HTERT RPE-1 (cell line): ENCODE data around the gene SEMA3B.
"Not testable (repeated sequence)": the region's sequence is repeated elsewhere in the genome, so short reads cannot be mapped to it uniquely, and the experiment has no call there.

ENCODE experiments used
- in situ Hi-C: fragments of 300-500 bp; cut with MboI; formaldehyde crosslinking; loops from 4 replicates; pipeline ENCODE4 v1.14.3; 2020; ENCODE audit warnings: low sequenced_read_pairs

The SEMA3B gene

DNA sequence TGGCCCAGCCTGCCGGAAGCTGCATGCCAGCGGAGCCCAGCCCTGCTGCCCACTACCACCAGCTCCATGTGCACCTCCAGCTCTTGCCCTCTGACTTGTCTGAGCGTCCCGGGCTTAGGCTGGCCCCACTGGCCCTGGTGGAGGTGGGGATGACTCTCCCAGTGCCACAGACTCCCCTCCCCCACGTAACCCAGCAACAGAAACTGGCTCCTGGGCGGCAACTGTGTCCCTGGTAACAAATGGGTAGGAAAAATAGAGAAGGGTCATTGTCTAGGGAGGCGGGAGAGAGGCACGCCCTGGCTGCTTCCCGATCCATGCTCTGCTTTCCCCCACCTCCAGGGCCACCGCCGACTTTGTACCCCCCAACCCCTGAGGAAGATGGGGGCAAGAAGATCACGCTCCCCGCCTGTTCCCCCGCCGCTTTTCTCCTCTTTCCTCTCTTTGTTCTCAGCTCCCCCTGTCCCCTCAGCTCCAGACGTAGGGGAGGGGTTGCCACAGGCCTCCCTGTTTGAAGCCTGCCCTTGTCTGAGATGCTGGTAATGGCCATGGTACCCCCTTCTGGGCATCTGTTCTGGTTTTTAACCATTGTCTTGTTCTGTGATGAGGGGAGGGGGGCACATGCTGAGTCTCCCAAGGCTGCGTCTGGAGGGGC lies 10.8 kb upstream of the SEMA3B start:
- in situ Hi-C loops, result no loop called here

- in situ Hi-C loops, result no loop called here
Measured at GRCh38 chr3:50258979-50259378, 10.0 kb upstream of the SEMA3B start.

GRCh38 chr3:50259432-50260026 lies 9.4 kb upstream of the SEMA3B start:
- in situ Hi-C loops, result no loop called here

DNA sequence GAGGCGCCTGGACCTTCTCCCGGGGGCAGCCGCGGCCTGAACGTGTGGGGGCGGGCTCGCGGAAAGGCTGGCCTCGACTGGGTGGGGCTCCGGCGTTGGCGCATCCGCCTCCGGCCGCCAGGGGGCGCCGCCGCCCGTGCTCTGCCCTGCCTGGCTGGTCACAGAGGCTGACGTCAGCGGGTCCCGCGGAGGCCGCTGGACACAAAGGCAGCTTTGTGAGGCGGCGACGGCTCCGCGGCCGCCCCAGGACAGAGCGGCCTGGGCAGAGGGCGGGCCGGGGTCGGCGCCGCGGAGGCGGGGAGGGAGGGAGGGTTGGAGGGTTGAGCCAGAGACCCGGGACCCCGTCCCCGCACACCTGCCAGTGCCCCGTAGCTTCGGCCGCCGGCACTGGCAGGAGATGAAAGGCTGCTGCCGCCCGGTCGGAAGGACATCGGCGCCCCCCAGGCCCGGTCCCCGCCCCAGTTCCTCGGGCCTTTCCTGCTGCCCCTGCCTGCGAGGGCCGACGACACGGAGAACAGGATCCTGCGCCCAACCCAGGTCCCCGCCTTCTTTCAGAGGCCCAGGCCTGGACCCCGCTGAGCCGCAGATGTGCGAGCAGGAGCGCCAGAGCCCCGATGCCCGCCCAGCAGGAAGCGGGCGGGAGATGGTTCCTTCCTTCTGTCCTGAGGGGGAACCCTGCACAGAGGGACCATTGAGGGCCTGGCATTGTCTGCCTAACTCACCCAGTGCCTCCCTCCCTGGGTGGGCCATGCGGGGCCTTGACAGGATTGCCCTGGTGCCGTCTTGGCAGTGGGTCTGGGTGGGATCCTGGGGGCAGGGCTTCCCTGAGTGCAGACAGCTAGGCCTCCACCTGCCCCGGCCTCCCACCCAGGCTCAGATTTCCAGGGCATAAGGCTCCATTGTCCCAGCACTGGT lies 8.7 kb upstream of the SEMA3B start:
- in situ Hi-C loops, result no loop called here

DNA sequence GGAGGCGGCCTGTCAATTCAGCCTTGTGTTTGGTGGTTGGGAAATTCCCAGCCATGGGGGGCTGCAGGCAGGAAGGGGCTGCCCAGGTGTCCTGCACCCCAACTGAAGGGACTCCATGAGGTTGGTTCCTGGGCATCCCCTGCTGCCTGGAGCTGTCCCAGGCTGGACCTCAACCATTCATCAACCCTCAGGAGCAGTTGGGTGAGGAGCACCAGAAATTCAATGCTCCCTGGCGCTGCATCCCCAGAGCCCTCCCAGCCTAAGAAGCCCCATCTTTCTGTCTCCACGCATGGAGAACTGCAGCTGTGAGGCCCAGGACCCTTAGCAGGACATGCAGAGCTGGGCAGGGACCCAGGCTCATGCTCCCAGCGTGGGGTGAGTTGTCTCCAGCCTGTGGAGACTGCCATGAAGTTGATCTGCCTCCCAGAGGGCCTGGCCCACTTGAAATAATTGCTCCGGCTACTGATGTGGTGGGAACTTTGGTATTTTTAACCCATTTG lies 8.0 kb upstream of the SEMA3B start:
- in situ Hi-C loops, result no loop called here

DNA sequence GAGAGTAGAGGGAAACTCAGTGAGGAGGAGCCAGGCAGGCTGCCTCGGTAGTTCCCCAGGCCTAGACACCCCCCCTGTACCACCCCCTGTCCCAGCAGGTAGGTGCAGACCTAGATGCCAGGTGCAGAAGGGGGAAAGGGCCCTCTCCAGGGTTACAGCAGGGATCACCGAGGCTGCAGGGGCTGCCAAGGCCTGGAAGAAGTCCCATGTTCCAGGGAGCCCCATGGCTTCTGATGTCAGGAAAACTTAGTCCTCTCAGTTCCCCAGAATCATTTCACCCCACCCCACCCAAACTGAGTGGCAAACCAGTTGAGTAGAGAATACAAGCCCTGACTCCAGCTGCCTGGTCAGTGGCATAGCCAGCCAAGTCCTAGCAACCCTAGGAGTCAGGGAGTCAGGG lies 7.4 kb upstream of the SEMA3B start:
- in situ Hi-C loops, result no loop called here

DNA sequence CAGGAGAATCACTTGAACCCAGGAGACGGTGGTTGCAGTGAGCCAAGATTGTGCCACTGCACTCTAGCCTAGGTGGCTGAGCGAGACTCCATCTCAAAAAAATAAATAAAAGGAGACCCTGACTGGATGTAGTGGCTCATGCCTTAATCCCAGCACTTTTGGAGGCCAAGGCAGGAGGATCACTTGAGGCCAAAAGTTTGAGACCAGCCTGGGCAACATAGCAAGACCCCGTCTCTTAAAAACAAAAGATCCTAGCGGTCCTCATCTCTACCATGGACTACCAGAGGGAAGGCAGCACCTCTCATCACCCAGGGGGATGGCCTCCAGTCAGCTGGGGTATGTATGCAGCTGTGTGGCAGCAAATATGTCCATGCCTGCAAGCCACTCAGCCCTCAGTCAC lies 6.7 kb upstream of the SEMA3B start:
- in situ Hi-C loops, result not testable (repeated sequence)

DNA sequence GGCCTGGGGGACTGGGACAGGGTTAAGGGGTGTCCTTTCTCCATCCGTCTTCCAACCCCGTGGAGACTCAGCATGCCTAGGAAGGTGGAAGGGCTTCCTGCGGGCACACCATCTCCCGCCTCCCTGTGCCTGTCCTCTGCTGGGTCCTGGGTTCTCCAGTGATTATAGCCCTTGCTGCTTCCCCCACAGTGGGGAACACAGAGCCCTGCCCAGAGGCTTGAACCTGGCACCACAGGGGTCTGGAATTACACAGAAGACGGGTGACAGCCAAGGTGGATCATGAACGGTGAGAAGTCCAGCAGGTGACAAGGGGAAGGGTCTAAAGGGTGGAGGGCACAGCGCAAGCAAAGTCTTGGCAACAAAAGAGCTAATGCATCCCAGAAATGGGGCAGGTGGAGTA lies 6.2 kb upstream of the SEMA3B start:
- in situ Hi-C loops, result no loop called here

DNA sequence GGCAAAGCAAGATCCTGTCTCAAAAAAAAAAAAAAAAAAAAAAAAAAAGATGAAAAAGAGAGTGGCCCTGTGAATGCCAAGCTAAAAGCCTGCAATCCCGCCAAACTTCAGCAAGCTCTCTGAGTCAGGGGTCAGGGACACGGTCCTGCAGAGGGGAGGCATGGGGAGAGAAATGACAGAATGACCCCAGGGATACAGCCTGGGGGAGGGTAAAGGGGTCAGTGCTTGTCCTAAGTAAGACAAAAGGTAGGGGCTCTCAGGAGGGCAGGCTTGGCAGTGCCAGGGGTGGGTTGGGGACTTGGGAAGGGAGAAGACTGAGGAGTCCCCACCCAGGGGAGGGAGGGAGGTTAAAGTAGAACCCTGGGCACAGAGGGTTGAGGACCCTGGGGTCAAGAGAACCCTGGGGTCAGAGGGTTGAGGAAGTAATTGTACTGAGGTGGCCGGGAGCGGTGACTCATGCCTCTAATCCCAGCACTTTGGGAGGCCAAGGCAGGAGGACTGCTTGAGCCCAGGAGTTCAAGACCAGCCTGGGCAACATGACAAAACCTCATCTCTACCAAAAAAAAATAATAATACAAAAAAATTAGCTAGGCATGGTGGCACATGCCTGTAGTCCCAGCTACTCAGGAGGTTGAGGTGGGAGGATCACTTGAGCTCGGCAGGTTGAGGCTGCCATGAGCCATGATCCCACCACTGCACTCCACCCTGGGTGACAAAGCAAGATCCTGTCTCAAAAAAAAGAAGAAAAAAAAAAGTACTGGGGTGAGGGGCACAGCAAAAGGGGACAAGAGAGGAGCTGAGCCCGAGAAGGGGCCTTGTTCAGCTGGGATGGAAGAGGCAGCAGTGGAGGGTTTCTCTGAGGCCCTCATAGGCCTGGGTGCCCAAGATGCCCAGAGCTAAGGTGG lies 5.2 kb upstream of the SEMA3B start:
- in situ Hi-C loops, result no loop called here

DNA sequence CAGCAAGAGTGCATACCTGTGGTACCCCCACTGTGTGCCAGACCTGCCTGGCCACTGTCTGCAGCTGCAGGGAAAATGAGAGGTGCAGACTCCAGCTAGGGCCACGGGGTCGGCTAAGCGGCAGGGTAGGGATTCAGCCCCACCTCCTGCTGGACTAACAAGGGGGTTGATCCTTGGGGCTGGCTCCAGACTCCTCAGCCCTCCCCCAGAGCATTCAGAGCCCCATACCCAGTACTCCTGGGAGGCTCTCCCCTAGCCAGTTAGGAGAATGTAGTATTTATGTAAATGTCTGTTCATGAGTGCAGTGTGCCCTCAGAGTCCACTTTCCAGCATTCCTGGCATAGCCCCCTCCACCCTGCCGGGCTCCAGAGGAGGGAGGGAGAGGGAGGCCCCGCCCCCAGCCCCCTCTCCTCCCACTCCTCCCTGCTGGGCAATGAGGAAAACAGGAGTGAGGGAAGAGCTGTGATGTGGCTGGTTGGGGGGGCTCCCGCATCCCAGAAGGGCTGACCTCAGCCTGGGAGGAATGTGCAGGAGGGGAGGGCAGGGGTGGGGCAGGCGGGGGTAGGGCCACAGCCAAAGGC lies 4.5 kb upstream of the SEMA3B start:
- in situ Hi-C loops, result no loop called here

DNA sequence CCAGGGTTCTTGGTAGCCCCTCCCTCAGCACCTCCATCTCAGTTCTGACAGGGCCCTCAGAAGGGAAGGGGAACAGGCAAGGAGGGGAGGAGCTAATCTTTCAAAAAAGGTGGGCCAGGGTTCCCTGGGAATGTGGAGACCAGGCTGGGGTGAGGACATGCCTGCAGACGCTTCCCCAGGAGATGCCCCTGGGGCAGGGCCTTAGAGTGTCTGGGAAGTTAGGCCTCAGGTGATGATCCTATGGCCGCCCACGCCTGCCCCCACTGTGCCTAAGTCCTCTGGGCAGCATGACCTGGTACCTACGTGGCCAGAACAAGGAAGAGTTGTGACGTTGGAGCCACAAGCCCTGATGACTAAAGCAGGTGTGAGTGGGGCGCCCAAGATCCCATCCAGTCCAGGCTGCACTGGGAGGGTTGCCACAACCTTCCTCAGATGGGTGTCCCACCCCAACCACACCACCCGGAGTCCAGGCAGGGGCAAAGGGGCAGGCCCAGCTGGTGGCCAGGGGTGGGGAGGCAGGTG lies 3.9 kb upstream of the SEMA3B start:
- in situ Hi-C loops, result no loop called here

DNA sequence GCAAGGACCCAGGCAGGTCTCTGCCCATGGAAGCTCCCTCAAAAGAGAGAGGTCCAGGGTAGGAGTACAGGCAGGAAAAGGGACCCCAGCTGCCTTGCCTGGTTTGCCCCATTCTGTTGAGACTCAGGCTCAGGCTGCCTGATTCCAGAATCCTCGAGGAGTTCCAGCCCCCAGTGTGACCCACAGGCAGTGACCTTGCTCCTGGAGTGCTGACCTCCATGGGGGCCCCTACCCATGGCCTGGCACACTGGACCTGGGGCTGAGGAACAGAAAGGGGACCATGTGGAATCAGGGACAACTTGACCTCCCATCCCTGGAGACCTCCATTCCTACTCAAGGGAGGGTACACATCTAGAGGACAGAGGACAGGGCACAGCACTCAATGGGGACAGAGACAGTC lies 3.4 kb upstream of the SEMA3B start:
- in situ Hi-C loops, result no loop called here

GRCh38 chr3:50266017-50266416 lies 2.9 kb upstream of the SEMA3B start:
- in situ Hi-C loops, result no loop called here

DNA sequence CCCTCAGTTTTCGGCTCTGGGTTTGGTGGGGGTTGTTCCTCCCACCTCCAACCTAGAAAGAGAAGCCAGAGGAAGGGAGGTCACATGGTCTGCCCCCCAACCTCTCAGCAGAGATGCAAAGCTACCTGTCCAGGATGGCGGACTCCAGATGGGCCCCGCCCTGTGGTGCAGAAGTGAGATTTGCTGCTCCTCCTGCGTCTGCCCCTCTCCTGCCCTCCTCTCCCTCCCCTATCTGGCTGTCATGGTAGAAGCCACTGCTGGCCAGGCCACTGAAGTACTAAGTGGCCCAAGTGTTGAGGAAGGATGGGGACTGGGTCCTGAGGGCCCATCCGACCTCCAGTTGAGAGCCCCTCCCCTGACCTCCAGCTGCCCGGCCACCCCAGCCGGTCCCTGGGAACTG lies 2.1 kb upstream of the SEMA3B start:
- in situ Hi-C loops, result no loop called here

DNA sequence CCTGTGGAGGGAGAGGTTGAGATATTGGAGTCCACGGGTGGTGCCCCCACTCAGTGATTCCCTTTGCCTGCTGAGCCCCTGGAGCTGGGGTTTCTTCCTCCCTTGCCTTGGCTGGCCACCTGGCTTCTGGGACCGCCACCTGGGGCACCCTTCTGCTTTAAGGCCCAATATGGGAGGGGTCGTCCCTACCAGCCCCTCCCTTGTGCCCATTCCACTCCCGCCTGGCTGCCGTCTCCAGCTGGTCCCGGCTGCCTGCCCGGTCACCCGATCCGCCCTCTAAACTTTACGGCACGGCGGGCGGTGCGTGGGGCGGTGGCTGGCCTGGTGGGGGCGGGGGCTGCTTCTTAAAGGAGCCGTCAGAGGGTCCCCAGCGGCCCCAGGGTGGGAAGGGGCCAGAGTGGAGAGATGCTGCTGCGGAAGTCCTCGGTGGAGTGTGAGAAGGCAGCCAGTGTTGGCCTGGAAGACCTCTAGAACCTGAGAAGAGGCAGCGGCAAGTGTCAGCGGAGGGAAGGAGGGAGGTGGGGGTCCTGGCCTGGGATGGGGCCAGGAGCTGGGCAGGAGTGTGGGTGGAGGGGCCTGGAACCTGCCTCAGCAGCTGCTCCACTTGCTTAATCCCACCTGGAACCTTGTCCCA lies 1.6 kb upstream of the SEMA3B start:
- in situ Hi-C loops, result no loop called here

DNA sequence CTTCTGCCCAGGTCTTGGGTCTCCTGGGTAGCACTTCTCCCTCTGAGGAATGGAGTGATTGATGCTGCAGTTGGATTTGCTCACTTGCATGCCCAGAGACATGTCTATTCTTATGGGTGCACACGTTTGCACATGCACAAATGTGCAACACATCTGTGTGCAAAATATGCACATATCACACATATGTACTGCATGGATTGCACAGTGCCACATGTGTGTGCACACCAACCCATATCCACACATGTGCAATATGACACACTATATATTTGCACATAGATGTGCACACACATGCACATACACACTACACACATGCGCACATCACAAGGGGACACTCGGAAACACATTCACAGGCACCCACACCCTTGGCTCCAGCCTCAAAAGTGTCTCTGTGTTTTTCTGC lies 671 bp upstream of the SEMA3B start:
- in situ Hi-C loops, result no loop called here

DNA sequence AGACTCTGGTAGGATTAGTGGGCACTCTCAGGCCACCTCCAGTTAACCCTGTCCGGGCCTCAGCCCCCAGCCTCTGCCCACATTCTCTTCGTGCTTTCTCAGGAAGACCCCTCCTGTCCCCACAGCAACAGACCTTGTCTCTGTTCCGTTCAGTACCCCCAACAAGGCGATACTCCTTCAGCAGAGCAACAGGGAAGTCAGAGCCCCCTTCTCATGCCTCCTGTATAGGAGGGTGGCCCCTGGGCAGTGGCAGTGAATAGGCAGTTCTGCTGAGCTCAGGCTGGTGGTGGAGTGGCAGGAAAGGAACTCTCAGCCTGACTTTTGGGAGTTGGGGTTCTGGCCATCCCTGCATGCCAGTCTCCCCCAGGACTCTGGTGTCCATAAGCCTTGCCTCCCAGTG lies 513 bp downstream of the SEMA3B start:
- in situ Hi-C loops, result no loop called here

GRCh38 chr3:50269977-50270413 lies 1.0 kb downstream of the SEMA3B start:
- in situ Hi-C loops, result no loop called here

GRCh38 chr3:50270422-50271224 lies 1.7 kb downstream of the SEMA3B start:
- in situ Hi-C loops, result no loop called here
